Mesothelial cell of epicardium (in vitro differentiated cells): ENCODE measurements around the gene FOXF1. TPM values are rescaled to one million over a fixed set of nuclear protein-coding genes. Genes with fewer than 3 reads are reported as not detected.
A peak's percentile ranks its signal among the peaks of the same experiment; 100 is the strongest.

Experiments
- DNase-seq, 2 experiments: peaks; one replicate each; pipeline ENCODE4 v3.0.0; 2021; ENCODE audit warnings: low spot score in 2 of 2; ENCODE audit not compliant: unreplicated experiment in 2 of 2
- H3K27ac Mint-ChIP-seq: 2 replicates; pipeline ENCODE4 v1.8.0; 2021; ENCODE audit warnings: mixed read lengths
- H3K27me3 Mint-ChIP-seq: 2 replicates; pipeline ENCODE4 v1.8.0; 2021; ENCODE audit warnings: low read depth, mixed read lengths
- H3K36me3 Mint-ChIP-seq: 2 replicates; pipeline ENCODE4 v1.8.0; 2021; ENCODE audit warnings: mixed read lengths
- H3K4me1 Mint-ChIP-seq: 2 replicates; pipeline ENCODE4 v1.8.0; 2021; ENCODE audit warnings: mixed read lengths
- H3K4me3 Mint-ChIP-seq: 2 replicates; pipeline ENCODE4 v1.8.0; 2021; ENCODE audit warnings: mild to moderate bottlenecking, moderate library complexity, mixed read lengths
- H3K9me3 Mint-ChIP-seq: 2 replicates; pipeline ENCODE4 v1.8.0; 2021; ENCODE audit warnings: mixed read lengths
- total RNA-seq: library from RNA; stranded (reverse); gene quantifications from 3 replicates; pipeline ENCODE4 v1.2.1, GENCODE V29; 2021
- TF ChIP-seq, protein P1 (sequence below): fragments of 200-600 bp; sonication (generic); IDR thresholded peaks from one replicate; pipeline ENCODE4 v1.5.0; 2021; ENCODE audit warnings: antibody characterized with exemption; ENCODE audit not compliant: unreplicated experiment

The FOXF1 gene
- total RNA-seq, 1 donor from 2014 or later: 1.9 TPM

DNA sequence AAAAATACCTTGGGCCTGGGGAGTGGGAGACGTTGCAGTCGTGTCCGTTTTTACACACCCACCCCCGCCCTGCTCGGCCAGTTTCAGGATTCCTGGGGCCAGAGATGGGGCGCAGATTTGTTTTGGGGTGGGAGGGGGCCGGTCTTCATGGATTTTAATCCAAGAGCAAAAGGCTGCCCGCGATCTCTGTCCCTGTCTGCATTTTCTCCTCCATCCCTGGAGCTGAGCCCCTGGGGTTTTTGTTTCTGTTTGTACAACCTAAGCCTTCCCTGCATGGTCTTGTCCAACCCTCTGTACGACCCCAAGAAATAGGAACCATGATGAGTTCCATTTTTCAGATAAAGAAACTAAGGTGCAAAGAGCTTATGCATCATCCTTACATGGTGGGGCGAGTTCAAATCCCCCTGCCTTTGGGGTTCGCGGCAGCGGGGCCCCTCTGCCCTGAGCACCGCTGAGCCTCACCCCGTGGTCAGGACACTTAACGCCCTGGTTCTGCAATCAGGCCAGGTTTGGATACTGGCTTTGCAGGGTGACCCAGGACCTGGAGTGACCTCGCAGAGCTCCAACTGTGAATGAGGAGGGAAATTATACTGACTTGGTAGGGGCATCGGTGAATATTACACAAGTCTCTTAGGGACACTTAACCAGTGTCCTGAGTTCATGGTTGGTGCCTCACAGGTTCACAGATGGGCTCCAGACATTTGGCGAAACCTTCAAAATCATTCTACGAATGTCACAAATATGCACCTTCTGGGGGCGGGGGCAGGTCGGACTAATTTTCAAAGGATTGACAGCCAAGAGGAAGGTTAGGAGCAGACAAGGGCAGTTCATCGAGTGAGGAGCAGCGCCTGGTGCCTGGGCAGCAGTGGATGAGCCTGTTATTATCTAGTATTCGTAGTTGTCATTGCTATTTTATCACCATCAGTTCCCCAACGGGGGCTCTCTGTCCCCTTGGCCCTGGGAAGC is 4.1 kb upstream of the FOXF1 start:
- H3K36me3 Mint-ChIP-seq: no peaks in the 10 kb centered on the region
- H3K4me1 Mint-ChIP-seq: peaks cover 23% of the 10 kb centered on the region

GRCh38 chr16:86507173-86508027 is 2.9 kb upstream of the FOXF1 start:
- peak overlapping the region; percentile 49 for H3K4me3 Mint-ChIP-seq
- peaks cover 88% of the 10 kb centered on the region for H3K27me3 Mint-ChIP-seq
- no peaks in the 10 kb centered on the region for H3K9me3 Mint-ChIP-seq
- H3K27ac Mint-ChIP-seq: no peak overlapping the region
- TF ChIP-seq, protein P1, sequence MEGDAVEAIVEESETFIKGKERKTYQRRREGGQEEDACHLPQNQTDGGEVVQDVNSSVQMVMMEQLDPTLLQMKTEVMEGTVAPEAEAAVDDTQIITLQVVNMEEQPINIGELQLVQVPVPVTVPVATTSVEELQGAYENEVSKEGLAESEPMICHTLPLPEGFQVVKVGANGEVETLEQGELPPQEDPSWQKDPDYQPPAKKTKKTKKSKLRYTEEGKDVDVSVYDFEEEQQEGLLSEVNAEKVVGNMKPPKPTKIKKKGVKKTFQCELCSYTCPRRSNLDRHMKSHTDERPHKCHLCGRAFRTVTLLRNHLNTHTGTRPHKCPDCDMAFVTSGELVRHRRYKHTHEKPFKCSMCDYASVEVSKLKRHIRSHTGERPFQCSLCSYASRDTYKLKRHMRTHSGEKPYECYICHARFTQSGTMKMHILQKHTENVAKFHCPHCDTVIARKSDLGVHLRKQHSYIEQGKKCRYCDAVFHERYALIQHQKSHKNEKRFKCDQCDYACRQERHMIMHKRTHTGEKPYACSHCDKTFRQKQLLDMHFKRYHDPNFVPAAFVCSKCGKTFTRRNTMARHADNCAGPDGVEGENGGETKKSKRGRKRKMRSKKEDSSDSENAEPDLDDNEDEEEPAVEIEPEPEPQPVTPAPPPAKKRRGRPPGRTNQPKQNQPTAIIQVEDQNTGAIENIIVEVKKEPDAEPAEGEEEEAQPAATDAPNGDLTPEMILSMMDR: no peak
- no peak for DNase-seq
- no peaks in the 10 kb centered on the region for H3K36me3 Mint-ChIP-seq
- H3K4me1 Mint-ChIP-seq: peaks cover 23% of the 10 kb centered on the region

More for the DNA sequence above, 4.1 kb upstream of the FOXF1 start:
- no peak for DNase-seq
- TF ChIP-seq, protein P1: no peak
- H3K9me3 Mint-ChIP-seq: no peaks in the 10 kb centered on the region
- no peak overlapping the region for H3K27ac Mint-ChIP-seq
- peak overlapping the region; percentile 28 for H3K4me3 Mint-ChIP-seq
- H3K27me3 Mint-ChIP-seq: peaks cover 88% of the 10 kb centered on the region

- Mint-ChIP-seq H3K4me1 (peaks cover 23% of the 10 kb centered on the region), H3K27me3 (peaks cover 88% of the 10 kb centered on the region), H3K4me3 (peak overlapping the region; percentile 58), H3K9me3 (no peaks in the 10 kb centered on the region), H3K36me3 (no peaks in the 10 kb centered on the region), H3K27ac (no peak overlapping the region)
- no peak for DNase-seq
- TF ChIP-seq, protein P1: no peak
Measured at GRCh38 chr16:86508028-86508946, 2.0 kb upstream of the FOXF1 start.

- no peak for DNase-seq
- H3K36me3 Mint-ChIP-seq: no peaks in the 10 kb centered on the region
- H3K4me3 Mint-ChIP-seq: peak overlapping the region; percentile 58
- peak overlapping the region; percentile 30 for H3K27ac Mint-ChIP-seq
- TF ChIP-seq, protein P1: no peak
- H3K9me3 Mint-ChIP-seq: no peaks in the 10 kb centered on the region
- H3K4me1 Mint-ChIP-seq: peaks cover 23% of the 10 kb centered on the region
- H3K27me3 Mint-ChIP-seq: peaks cover 88% of the 10 kb centered on the region
Measured at GRCh38 chr16:86508947-86509758, 1.2 kb upstream of the FOXF1 start.
